Measurements from ENCODE around the gene DGAT2.
A peak's percentile ranks its signal among the peaks of the same experiment; 100 is the strongest.
"Not testable (repeated sequence)": the region's sequence is repeated elsewhere in the genome, so short reads cannot be mapped to it uniquely, and the experiment has no call there.

The DGAT2 gene, protein sequence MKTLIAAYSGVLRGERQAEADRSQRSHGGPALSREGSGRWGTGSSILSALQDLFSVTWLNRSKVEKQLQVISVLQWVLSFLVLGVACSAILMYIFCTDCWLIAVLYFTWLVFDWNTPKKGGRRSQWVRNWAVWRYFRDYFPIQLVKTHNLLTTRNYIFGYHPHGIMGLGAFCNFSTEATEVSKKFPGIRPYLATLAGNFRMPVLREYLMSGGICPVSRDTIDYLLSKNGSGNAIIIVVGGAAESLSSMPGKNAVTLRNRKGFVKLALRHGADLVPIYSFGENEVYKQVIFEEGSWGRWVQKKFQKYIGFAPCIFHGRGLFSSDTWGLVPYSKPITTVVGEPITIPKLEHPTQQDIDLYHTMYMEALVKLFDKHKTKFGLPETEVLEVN

GRCh38 chr11:75768112-75768908 lies at the start of gene DGAT2:
Gene DGAT2, plus strand, starts transcription at chr11:75768778. Its CDS starts 214 bp downstream, at chr11:75768992.
- DNase-seq (ENCODE audit: low read depth in 2 of 2) = peak; percentile 26 to 35

- no peak for DNase-seq (ENCODE audit: low read depth in 2 of 2)
Observed at GRCh38 chr11:75719340-75720239, 49.0 kb upstream of the DGAT2 start.

DNA sequence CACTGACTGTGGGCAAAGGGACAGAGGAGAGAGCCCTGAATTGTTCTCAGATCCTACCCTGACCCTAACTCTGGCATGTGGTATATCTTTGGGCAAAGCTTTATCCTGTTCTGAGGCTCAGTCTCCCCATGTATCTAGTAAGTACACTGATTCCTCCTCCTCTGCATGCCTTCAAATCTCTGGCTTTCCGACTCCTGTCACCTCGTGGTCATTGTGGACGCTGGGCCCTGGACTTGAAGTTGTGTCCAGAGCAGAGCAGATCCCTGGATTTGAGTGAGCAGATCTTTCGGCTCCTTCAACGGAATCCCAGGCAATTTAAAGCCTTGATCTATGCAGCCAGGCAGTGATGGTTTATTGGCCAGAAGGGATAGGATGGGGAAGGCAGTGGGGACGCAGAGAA lies 47.9 kb upstream of the DGAT2 start:
- no peak for DNase-seq (ENCODE audit: low read depth in 2 of 2)

DNA sequence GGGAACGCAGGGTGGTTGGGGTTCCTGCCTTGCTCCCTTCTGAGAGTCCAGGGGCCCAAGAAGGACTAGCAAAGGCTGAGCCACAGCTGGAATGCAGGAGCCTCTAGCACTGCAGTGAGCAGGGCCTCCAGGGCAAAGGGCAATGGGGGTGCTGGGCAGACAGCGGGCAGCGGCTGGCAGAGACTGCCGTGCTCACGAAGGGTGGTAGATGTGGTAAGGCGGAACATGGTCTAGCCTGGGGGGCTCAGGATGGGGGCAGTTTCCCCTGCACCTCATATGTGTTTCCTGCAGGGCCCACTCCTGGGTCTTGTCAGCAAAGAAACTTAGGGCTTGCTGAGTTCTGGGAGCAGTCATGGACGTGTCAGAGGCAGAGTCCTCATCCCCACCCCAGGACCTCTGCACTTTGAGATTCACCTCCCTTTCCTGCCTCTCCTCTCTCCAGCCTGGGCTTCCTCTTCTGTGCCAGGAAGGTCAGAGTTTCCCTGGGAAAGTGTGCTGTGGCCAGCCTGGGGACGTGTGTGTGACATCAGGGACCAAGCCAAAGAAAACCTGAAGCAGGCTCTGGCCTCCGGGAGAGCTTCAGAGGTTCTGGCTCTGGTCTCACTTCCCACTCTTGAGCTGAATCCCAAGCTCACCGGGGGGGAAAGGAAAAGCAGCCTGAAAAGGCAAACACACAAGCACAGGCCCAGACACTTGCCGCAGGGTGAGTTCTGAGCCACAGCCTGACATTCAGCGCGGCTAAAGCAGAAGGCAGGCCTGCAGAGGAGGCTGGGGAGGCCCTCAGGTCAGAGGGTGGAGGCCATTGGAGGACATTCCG lies 46.5 kb upstream of the DGAT2 start:
- no peak for DNase-seq (ENCODE audit: low read depth in 2 of 2)

DNA sequence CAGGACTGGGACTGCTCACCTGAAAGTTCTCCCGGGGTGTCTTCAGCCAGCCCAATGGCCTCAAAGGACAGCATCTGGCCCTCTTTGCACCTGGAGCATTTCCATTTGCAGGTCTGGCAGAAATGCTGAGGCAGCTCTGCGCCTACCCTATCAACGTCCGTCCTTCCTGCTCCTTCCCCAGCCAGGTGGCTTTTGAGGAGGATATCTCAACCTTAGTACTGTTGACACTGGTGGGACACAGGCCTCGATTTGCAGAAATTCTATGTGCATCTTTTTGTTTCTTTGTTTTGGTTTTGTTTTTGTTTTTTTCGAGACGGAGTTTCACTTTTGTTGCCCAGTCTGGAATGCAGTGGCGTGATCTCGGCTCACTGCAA lies 45.9 kb upstream of the DGAT2 start:
- DNase-seq (ENCODE audit: low read depth in 2 of 2) = no peak

- no peak for DNase-seq (ENCODE audit: low read depth in 2 of 2)
Observed at GRCh38 chr11:75725547-75726320, 42.8 kb upstream of the DGAT2 start.

GRCh38 chr11:75728992-75729391 lies 39.6 kb upstream of the DGAT2 start:
- no peak for DNase-seq (ENCODE audit: low read depth in 2 of 2)

DNA sequence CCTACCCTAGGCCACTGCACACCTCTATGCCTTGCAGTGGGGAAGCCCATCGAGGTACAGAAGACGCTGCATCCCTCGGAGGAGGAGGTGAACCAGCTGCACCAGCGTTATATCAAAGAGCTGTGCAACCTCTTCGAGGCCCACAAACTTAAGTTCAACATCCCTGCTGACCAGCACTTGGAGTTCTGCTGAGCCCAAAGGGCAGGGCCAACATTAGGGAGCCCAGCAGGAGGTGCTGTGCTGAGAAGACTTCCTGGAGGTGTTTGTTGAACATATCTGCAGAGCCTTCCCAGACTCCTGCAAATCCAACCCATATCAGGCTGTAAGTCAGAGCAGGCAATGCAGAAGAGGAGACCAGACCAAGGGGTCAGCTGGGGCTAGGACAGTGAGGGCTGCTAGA lies 37.5 kb upstream of the DGAT2 start:
- DNase-seq (ENCODE audit: low read depth in 2 of 2) = no peak

DNA sequence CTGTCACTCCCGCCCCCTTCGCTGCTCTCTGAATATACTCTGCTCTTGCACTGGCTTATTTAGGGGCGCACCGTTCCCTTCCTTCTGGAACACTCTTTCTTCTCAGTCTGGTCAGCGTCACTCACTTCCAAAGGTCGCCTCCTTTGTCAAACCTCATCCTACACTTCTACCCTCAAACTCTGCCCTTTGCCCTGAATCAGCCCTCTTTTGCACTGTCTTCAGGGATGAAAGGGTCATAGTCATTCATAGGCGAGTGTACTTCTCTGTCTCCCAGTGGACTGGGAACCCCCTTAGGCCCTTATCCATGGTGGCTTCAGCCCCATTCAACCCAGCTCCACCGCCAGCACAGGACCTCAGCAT lies 35.5 kb upstream of the DGAT2 start:
- no peak for DNase-seq (ENCODE audit: low read depth in 2 of 2)

DNA sequence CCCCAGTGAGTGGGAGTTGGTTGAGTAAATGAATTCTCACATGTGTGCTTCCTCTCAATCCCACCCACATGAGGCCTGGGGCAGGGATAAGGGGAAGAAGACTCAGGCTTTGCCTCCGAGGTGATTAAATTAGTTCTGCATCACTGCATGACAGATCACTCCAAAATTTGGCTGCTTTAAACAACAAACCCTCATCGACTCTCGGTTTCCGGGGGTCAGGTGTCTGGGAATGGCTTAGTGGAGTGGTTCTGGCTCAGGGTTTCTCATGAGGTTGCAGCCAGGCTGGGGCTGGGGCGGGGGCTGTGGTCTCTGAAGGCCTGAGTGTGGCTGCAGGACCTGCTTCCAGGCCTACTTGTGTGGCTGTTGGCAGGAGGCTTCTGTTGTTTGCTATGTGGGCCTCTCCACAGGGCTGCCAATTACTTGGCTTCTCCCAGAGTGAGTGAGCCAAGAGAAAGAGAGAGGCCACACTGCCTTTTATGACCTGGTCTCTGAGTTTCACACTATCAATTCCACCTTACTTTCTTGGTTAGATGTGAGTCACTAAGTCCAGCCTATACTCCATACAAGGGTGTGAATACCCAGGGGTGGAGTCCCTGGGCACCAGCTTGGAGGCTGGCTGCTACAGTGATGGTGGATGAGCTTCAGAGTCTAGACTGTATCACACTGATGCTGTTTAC lies 35.0 kb upstream of the DGAT2 start:
- no peak for DNase-seq (ENCODE audit: low read depth in 2 of 2)

DNA sequence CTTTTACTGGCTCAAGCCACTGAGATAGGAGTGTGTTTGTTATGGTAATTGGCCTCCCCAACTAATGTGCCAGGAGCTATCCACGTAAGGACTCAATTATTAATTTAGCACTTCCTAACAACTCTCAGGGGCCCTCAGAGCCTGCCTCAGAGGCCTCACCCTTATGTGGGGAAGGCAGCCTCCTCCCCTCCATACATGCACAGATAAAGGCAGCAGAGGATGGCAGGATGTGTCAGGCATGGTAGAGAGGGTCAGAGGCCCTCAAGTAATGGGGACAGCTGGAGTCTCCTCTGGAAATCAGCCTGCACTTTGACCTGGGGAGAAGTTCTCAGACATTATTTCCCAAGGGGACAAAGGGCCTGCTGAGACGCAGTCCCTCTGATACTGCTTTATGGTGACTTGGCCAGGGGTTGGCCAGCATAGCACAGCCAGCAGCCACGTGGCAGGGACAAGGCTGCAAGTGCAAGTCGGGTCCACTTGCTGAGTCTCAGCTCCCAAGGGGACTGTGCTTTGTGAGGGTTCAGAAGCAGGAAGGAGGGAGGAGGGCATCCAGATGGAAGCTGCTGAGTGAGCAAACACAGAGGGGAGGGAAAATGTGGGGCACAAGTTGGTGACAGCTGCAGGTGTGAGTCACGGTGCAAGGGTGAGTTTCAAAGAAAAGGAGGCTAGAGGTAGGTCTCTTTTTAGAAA lies 33.9 kb upstream of the DGAT2 start:
- DNase-seq (ENCODE audit: low read depth in 2 of 2) = no peak

DNA sequence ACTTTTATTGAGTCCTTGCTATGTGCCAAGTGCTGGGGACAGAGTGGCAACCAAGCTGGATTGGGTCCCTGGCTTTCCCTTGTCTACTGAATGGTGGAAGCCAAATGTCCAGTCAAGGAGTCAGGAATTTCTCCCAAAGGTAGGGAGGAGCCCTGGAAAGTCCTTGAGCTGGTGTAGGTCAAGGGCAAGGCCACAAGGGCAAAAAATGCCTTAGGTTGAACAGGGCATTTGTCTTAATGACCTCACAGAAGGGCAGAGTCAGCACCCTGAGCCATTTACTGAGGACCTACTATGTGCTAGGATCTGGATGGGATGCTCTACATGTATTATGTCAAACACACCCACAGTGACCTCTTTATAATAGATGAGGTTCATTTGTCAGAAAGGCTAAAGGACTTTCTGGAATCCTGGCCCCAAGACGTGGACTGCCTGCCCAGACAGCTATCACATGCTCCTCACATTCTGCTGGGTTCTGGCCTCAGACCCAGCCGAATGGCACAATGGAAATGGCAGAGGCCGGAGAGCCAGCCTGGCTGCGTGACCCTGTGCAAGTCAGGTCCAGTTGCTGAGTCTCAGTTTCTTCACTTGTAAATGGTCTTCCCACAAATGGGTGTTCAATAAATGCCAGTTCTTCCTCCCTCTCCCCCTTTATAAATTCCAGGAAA lies 33.3 kb upstream of the DGAT2 start:
- no peak for DNase-seq (ENCODE audit: low read depth in 2 of 2)

DNA sequence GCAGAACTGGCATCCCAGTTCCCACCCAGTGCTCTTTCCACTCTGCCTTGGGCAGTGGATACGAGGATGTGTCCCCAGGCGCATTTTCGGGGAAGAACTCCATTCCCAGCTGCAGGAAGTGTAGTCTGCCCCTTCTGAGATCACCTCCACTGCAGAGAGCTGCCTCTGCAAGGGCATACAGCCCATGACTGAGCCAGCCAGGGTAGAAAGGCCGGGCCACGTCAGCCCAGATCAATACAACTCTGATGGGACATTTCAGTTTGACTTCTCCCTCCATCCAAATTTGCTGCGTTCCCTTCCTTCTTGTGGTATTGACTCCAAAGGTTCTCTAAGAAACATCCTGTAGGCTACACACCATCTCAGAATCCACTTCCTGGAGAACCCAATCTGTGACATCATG lies 31.3 kb upstream of the DGAT2 start:
- no peak for DNase-seq (ENCODE audit: low read depth in 2 of 2)

DNA sequence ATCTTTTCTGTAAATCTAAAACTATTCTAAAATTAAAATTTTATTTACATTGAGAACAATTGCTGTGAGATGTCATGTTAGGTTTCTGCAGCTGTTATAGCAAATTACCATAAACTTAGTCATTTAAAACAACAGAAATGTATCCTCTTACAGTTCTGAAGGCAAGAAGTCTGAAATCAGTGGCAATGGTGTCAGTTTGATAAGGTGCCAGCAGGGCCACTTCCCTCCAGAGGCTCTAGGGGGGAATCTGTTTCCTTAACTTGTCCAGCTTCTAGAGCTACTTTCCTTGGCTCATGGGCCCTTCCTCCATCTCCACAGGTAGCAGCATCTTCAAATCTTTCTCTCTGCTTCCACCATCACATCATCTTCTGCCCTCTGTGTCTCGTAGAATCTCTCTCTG lies 27.9 kb upstream of the DGAT2 start:
- DNase-seq (ENCODE audit: low read depth in 2 of 2) = no peak

DNA sequence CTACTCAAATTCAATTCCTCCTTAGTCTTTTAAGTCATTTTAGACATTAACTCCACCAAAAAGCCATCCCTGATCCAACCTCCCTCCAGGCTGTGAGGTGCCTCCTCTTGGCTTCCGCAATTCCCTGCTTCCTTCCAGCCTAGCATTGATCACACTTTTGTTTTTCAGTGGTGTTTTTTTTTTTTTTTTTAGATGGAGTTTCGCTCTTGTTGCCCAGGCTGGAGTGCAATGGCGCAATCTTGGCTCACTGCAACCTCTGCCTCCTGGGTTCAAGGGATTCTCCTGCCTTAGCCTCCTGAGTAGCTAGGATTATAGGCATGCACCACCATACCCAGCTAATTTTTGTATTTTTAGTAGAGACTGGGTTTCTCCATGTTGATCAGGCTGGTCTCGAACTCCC lies 25.4 kb upstream of the DGAT2 start:
- DNase-seq (ENCODE audit: low read depth in 2 of 2) = not testable (repeated sequence)

GRCh38 chr11:75743711-75744563 lies 24.6 kb upstream of the DGAT2 start:
- DNase-seq (ENCODE audit: low read depth in 2 of 2) = no peak

- DNase-seq (ENCODE audit: low read depth in 2 of 2) = no peak
Observed at GRCh38 chr11:75745807-75746206, 22.8 kb upstream of the DGAT2 start.

DNA sequence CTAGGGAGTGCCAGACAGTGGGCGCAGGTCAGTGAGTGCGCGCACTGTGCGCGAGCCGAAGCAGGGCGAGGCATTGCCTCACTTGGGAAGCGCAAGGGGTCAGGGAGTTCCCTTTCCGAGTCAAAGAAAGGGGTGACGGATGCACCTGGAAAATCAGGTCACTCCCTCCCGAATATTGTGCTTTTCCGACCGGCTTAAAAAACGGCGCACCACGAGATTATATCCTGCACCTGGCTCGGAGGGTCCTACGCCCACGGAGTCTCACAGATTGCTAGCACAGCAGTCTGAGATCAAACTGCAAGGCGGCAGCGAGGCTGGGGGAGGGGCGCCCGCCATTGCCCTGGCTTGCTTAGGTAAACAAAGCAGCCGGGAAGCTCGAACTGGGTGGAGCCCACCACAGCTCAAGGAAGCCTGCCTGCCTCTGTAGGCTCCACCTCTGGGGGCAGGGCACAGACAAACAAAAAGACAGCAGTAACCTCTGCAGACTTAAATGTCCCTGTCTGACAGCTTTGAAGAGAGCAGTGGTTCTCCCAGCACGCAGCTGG lies 19.8 kb upstream of the DGAT2 start:
- DNase-seq (ENCODE audit: low read depth in 2 of 2) = not testable (repeated sequence)
